HepG2 (cell line): ENCODE results near the gene SLC26A4. TPM values are rescaled to one million over a fixed set of nuclear protein-coding genes. Genes with fewer than 3 reads are reported as not detected.

ENCODE experiments used
- DMAP1 ChIP-seq: IDR thresholded peaks from 2 replicates; pipeline ENCODE4 v1.6.1; 2016
- EZH2 ChIP-seq: conservative IDR thresholded peaks from 2 replicates; pipeline ENCODE4 v1.6.1; 2012; ENCODE audit warnings: mild to moderate bottlenecking, low read depth, low read length, moderate library complexity
- KDM5A ChIP-seq: fragments of 200-600 bp; sonication (generic); IDR thresholded peaks from 2 replicates; pipeline ENCODE4 v1.7.0; 2018; ENCODE audit warnings: antibody characterized with exemption, mild to moderate bottlenecking, low read length, borderline replicate concordance
- MYC ChIP-seq: sonication (generic); formaldehyde crosslinking; IDR thresholded peaks from 2 replicates; pipeline ENCODE4 v1.9.0; 2021; ENCODE audit warnings: missing genetic modification reagents, borderline replicate concordance
- POGZ ChIP-seq: sonication (generic); formaldehyde crosslinking; IDR thresholded peaks from 2 replicates; pipeline ENCODE4 v1.4.0; 2020; ENCODE audit warnings: mild to moderate bottlenecking, missing genetic modification reagents
- POLR2A ChIP-seq, 2 experiments: IDR thresholded peaks; 2 replicates each; pipeline ENCODE4 v1.6.1; 2011; ENCODE audit warnings: low read depth in 2 of 2, low read length in 2 of 2, mild to moderate bottlenecking in 1 of 2, moderate library complexity in 1 of 2; ENCODE audit not compliant: insufficient read depth in 1 of 2
- SRSF4 ChIP-seq: fragments of 200-400 bp; formaldehyde crosslinking; IDR thresholded peaks from one replicate; pipeline ENCODE4 v1.6.1; 2018; ENCODE audit warnings: mild to moderate bottlenecking, low read depth, low read length, moderate library complexity; ENCODE audit not compliant: poor library complexity, severe bottlenecking
- TARDBP ChIP-seq: sonication (generic); formaldehyde crosslinking; IDR thresholded peaks from 2 replicates; pipeline ENCODE4 v1.8.0; 2022; ENCODE audit warnings: mild to moderate bottlenecking, missing genetic modification reagents
- TCF7 ChIP-seq: sonication (generic); IDR thresholded peaks from 2 replicates; pipeline ENCODE4 v1.6.1; 2016; ENCODE audit warnings: antibody characterized with exemption, low read depth
- U2AF2 ChIP-seq: fragments of 200-400 bp; formaldehyde crosslinking; IDR thresholded peaks from 2 replicates; pipeline ENCODE4 v1.6.1; 2017; ENCODE audit warnings: low read depth, mild to moderate bottlenecking, low read length
- ZFP82 ChIP-seq: sonication (generic); formaldehyde crosslinking; IDR thresholded peaks from 2 replicates; pipeline ENCODE4 v1.5.1; 2020; ENCODE audit warnings: mild to moderate bottlenecking, missing genetic modification reagents, borderline replicate concordance
- ZFYVE20 ChIP-seq: sonication (generic); formaldehyde crosslinking; IDR thresholded peaks from 2 replicates; pipeline ENCODE4 v1.8.0; 2023; ENCODE audit warnings: low read depth, mild to moderate bottlenecking, moderate library complexity, missing genetic modification reagents, borderline replicate concordance
- ZNF510 ChIP-seq: sonication (generic); formaldehyde crosslinking; IDR thresholded peaks from 2 replicates; pipeline ENCODE4 v1.4.0; 2020; ENCODE audit warnings: low read depth, mild to moderate bottlenecking, missing genetic modification reagents
- polyA plus RNA-seq, 8 experiments: library from polyadenylated mRNA; depleted of rRNA in 3 of 8; stranded (reverse) in 7 of 8; unstranded in 1 of 8; fragments of >200 nt; fragmentation: Illumina TruSeq in 4 of 8; extraction: Trizol in 4 of 8; gene quantifications; 2 replicates each; pipeline versions ENCODE4 v1.2.1 to v1.2.3, GENCODE V29; 2011 to 2016; ENCODE audit warnings: low read depth in 4 of 8, missing spikeins in 1 of 8, mixed read lengths in 1 of 8; ENCODE audit not compliant: insufficient read depth in 1 of 8
- total RNA-seq, 5 experiments: library from RNA; depleted of rRNA; stranded (reverse); fragments of >200 nt; fragmentation: Illumina TruSeq; extraction: Trizol; gene quantifications; 2 replicates each; pipeline ENCODE4 v1.2.3, GENCODE V29; 2016; ENCODE audit warnings: low read depth in 1 of 5
- TF ChIP-seq, protein P1 (sequence below): sonication (generic); formaldehyde crosslinking; IDR thresholded peaks from 2 replicates; pipeline ENCODE4 v1.5.0; 2020; ENCODE audit warnings: mild to moderate bottlenecking, missing genetic modification reagents, borderline replicate concordance
- TF ChIP-seq, protein P2 (sequence below): sonication (generic); formaldehyde crosslinking; IDR thresholded peaks from 2 replicates; pipeline ENCODE4 v1.8.0; 2022; ENCODE audit warnings: low read depth, missing genetic modification reagents
- TF ChIP-seq, protein P3 (sequence below): IDR thresholded peaks from 2 replicates; pipeline ENCODE4 v1.6.1; 2018; ENCODE audit warnings: missing genetic modification reagents
- TF ChIP-seq, protein P4 (sequence below): sonication (generic); formaldehyde crosslinking; IDR thresholded peaks from 2 replicates; pipeline ENCODE4 v1.5.0; 2020; ENCODE audit warnings: mild to moderate bottlenecking, missing genetic modification reagents, borderline replicate concordance

The SLC26A4 gene
- total and polyA plus RNA-seq, 2 of the 13 experiments (the other 11 are each of a cell fraction or from before 2014, with no cell fraction given), result 0.08 to 0.11 TPM

DNA sequence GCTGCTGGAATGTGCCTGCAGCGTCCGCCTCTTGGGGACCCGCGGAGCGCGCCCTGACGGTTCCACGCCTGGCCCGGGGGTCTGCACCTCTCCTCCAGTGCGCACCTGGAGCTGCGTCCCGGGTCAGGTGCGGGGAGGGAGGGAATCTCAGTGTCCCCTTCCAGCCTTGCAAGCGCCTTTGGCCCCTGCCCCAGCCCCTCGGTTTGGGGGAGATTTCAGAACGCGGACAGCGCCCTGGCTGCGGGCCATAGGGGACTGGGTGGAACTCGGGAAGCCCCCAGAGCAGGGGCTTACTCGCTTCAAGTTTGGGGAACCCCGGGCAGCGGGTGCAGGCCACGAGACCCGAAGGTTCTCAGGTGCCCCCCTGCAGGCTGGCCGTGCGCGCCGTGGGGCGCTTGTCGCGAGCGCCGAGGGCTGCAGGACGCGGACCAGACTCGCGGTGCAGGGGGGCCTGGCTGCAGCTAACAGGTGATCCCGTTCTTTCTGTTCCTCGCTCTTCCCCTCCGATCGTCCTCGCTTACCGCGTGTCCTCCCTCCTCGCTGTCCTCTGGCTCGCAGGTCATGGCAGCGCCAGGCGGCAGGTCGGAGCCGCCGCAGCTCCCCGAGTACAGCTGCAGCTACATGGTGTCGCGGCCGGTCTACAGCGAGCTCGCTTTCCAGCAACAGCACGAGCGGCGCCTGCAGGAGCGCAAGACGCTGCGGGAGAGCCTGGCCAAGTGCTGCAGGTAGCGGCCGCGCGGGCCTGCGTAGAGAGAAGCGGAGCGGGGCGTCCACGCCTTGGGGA lies 645 bp downstream of the SLC26A4 start (continued):
- TF ChIP-seq, protein P1, sequence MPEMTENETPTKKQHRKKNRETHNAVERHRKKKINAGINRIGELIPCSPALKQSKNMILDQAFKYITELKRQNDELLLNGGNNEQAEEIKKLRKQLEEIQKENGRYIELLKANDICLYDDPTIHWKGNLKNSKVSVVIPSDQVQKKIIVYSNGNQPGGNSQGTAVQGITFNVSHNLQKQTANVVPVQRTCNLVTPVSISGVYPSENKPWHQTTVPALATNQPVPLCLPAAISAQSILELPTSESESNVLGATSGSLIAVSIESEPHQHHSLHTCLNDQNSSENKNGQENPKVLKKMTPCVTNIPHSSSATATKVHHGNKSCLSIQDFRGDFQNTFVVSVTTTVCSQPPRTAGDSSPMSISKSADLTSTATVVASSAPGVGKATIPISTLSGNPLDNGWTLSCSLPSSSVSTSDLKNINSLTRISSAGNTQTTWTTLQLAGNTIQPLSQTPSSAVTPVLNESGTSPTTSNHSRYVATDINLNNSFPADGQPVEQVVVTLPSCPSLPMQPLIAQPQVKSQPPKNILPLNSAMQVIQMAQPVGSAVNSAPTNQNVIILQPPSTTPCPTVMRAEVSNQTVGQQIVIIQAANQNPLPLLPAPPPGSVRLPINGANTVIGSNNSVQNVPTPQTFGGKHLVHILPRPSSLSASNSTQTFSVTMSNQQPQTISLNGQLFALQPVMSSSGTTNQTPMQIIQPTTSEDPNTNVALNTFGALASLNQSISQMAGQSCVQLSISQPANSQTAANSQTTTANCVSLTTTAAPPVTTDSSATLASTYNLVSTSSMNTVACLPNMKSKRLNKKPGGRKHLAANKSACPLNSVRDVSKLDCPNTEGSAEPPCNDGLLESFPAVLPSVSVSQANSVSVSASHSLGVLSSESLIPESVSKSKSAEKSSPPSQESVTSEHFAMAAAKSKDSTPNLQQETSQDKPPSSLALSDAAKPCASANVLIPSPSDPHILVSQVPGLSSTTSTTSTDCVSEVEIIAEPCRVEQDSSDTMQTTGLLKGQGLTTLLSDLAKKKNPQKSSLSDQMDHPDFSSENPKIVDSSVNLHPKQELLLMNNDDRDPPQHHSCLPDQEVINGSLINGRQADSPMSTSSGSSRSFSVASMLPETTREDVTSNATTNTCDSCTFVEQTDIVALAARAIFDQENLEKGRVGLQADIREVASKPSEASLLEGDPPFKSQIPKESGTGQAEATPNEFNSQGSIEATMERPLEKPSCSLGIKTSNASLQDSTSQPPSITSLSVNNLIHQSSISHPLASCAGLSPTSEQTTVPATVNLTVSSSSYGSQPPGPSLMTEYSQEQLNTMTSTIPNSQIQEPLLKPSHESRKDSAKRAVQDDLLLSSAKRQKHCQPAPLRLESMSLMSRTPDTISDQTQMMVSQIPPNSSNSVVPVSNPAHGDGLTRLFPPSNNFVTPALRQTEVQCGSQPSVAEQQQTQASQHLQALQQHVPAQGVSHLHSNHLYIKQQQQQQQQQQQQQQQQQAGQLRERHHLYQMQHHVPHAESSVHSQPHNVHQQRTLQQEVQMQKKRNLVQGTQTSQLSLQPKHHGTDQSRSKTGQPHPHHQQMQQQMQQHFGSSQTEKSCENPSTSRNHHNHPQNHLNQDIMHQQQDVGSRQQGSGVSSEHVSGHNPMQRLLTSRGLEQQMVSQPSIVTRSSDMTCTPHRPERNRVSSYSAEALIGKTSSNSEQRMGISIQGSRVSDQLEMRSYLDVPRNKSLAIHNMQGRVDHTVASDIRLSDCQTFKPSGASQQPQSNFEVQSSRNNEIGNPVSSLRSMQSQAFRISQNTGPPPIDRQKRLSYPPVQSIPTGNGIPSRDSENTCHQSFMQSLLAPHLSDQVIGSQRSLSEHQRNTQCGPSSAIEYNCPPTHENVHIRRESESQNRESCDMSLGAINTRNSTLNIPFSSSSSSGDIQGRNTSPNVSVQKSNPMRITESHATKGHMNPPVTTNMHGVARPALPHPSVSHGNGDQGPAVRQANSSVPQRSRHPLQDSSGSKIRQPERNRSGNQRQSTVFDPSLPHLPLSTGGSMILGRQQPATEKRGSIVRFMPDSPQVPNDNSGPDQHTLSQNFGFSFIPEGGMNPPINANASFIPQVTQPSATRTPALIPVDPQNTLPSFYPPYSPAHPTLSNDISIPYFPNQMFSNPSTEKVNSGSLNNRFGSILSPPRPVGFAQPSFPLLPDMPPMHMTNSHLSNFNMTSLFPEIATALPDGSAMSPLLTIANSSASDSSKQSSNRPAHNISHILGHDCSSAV (CRISPR knock-in tag), result no peak
- TF ChIP-seq DMAP1 (no peak), MYC (CRISPR knock-in tag) (peak; percentile 48; the same call in 1 of the 2 replicates), SRSF4 (no peak), ZFP82 (CRISPR knock-in tag) (no peak), ZNF510 (CRISPR knock-in tag) (no peak), EZH2 (no peak), ZFYVE20 (CRISPR knock-in tag) (no peak), KDM5A (no peak), TCF7 (no peak), POGZ (peak; percentile 57), TARDBP (CRISPR knock-in tag) (no peak), U2AF2 (no peak), POLR2A (IDR thresholded peaks at IDR 0.05; ENCODE audit: insufficient read depth in 1 of 2, low read depth in 2 of 2, low read length in 2 of 2) (no peak)
- TF ChIP-seq, protein P2, sequence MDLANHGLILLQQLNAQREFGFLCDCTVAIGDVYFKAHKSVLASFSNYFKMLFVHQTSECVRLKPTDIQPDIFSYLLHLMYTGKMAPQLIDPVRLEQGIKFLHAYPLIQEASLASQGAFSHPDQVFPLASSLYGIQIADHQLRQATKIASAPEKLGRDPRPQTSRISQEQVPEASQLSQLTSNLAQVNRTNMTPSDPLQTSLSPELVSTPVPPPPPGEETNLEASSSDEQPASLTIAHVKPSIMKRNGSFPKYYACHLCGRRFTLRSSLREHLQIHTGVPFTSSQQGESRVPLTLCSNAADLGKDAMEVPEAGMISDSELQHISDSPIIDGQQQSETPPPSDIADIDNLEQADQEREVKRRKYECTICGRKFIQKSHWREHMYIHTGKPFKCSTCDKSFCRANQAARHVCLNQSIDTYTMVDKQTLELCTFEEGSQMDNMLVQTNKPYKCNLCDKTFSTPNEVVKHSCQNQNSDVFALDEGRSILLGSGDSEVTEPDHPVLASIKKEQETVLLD (CRISPR knock-in tag), result no peak
- TF ChIP-seq, protein P3, sequence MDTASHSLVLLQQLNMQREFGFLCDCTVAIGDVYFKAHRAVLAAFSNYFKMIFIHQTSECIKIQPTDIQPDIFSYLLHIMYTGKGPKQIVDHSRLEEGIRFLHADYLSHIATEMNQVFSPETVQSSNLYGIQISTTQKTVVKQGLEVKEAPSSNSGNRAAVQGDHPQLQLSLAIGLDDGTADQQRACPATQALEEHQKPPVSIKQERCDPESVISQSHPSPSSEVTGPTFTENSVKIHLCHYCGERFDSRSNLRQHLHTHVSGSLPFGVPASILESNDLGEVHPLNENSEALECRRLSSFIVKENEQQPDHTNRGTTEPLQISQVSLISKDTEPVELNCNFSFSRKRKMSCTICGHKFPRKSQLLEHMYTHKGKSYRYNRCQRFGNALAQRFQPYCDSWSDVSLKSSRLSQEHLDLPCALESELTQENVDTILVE (CRISPR knock-in tag), result no peak
- TF ChIP-seq, protein P4, sequence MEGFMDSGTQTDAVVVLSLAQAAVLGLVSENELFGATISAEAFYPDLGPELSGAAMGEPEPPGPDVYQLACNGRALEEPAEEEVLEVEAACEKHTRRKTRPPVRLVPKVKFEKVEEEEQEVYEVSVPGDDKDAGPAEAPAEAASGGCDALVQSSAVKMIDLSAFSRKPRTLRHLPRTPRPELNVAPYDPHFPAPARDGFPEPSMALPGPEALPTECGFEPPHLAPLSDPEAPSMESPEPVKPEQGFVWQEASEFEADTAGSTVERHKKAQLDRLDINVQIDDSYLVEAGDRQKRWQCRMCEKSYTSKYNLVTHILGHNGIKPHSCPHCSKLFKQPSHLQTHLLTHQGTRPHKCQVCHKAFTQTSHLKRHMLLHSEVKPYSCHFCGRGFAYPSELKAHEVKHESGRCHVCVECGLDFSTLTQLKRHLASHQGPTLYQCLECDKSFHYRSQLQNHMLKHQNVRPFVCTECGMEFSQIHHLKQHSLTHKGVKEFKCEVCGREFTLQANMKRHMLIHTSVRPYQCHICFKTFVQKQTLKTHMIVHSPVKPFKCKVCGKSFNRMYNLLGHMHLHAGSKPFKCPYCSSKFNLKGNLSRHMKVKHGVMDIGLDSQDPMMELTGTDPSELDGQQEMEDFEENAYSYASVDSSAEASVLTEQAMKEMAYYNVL, result peak; percentile 61; the same call in 1 of the 2 replicates
